GM19452 (cell line): ENCODE data around the gene TIMP1.

Source experiments
- ATAC-seq: cut with Tn5 transposase; IDR thresholded peaks from one replicate; pipeline ENCODE4 v1.9.1; 2021; ENCODE audit not compliant: unreplicated experiment

Gene TIMP1

DNA sequence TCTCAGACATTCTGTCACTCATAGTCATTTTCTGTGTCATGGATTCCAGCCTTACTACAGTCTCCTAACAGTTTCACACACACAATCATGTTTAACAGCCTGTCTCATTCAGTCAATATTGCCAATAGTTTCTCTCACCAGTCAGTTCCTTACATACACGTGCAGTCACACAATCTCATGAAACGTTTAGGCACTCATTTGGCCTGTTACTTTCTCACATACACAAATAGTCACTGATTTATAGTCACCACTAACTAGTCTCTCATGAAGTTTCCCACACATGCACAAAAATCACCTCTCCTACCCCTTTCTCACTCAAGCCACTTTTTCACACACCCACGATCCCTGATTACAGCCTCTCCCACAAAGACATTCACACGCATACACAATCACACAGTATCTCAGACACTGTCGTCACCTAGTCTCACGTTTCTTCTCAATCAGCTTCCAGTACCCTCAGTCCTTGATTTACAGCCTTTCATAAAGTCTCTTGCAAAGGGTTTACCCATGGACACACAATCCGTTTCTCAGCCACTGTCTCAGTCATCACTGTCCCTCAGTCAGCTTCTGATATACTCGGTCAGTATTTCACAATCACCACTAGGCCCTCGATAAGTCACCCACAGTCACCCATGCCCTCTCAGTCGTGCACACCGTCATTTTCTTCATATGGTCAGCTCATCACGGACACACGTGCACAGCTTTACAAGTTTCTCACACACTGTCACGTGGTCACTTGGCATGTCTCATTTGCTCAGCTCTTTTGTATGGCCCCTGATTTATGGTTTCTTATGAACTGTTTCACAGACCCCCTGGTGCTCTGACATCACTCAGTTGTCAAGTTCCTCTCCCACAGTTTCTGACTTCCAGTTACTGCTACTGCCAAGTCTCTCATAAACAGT lies 51.7 kb downstream of the TIMP1 start:
- ATAC-seq = no peak

DNA sequence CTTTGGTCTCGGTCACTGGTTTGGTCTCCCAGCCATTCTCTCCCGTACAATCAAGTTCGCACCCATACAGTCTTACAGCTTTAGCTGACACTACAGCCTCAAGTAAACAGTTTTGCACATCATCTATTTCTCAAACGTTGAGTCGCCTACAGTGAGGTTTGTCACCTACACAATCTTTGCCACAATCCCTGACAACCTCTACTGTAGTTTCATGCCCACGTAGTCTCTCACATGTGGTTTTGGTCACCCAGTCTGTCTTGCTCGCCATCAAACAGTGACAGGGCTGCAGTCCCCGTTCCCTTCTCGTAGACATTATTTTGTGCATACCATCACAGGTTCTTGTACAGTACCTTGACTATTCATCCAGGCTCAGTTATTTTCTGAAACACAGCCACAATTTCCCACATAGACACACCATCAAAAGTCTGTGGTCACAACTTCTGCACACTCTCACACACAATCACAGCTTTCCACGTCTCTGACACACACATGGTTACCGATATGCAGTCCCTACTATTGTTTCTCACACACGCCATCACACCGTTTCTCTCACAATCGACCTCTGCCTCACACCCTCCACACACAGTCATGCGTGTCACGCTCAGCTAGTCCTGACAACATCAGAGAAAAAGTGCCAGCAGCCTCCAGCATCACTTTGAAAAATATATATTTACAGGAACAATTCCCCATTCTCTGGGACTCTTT lies 52.8 kb downstream of the TIMP1 start:
- ATAC-seq = no peak
